HuH-7 (cell line): ENCODE data around the gene DUSP2.
A peak's percentile ranks its signal among the peaks of the same experiment; 100 is the strongest.

Source experiments
- DNase-seq: peaks from one replicate; pipeline ENCODE4 v3.0.0; 2011; ENCODE audit warnings: low spot score

The DUSP2 gene

GRCh38 chr2:96131152-96131812 is 14.0 kb downstream of the DUSP2 start:
- DNase-seq: no peak

- DNase-seq: no peak
Observed at GRCh38 chr2:96130483-96130882, 14.8 kb downstream of the DUSP2 start.

GRCh38 chr2:96129528-96130120 is 15.6 kb downstream of the DUSP2 start:
- DNase-seq: no peak

DNA sequence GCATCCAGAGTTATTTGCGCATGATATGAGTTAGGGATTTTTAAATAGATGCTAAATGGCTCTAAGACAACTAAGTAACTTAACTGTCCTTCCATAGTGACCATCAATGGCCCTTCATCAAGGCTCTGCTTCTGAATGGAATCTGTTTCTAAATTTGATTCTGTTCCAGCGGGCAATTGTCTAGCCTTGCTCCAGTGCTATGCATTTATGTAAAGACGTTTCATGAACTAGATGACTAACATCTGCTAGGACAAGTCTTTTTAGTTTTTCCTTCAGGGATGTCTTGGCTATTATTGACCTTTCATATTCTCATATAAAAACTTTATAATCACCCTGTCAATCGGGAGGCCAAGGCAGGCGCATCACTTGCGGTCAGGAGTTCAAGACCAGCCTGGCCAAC is 16.8 kb downstream of the DUSP2 start:
- no peak for DNase-seq

DNA sequence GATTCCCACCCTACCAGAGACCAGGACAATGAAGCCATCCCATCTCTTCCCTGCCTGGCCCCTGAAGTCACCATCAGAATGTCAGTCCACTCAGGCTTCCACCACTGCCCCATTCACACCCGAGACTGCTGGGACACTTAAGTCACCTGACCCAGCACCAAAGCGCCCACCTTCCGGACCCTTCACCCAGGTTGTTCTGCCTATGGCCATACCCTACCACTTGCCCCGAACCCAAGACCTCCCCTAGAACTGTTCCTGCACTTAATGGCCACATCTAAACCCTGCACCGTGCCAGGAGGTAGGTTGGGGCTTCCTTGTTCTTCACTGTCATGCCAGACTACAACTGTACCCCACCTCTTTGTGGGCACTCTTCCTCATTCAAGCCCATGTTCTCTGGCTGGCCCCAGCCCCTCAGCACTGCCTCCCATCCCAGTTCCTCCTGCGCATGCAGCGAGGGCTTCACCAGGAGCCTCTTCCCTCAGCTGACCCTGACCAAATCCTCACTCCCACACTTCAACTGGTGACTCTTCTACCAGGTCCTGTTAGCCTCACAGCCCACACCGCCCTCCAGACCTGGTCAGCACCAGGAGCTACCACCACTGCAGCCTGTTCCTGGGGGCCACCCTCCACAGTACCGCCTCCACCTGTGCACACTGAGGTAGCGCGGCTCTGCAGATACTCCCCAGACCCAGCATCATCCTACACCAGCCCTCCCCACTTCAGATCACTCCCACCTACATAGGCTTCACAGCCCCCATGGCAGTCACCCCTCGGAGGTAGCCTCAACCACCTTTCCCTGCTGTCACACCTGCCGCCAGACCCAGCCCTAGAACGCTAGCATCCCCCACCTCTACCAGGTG is 20.6 kb downstream of the DUSP2 start:
- no peak for DNase-seq

DNA sequence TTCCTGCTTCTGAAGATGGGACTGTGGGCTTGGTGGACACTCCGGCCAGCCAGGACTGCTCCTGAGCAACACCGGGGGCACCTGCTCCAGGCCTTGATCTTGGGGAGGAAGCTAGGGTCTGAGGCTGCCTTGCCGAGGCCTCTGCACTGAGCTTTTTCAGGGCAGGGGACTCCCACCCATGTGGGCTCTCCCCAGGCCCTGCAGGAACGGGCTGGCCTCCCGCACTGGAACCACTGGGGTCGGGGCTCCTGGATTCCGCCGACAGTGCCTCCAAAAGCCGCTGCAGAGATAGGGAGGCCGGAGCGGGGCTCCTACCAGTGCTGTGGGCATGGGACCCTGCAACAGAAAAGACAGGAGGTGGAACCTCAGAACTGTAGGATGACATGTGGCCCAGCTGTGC is 21.3 kb downstream of the DUSP2 start:
- no peak for DNase-seq

- DNase-seq: no peak
Observed at GRCh38 chr2:96123290-96123689, 21.9 kb downstream of the DUSP2 start.

- DNase-seq: no peak
Observed at GRCh38 chr2:96122391-96122790, 22.8 kb downstream of the DUSP2 start.

- DNase-seq: no peak
Observed at GRCh38 chr2:96121414-96121813, 23.8 kb downstream of the DUSP2 start.

GRCh38 chr2:96120991-96121390 is 24.2 kb downstream of the DUSP2 start:
- DNase-seq: no peak

DNA sequence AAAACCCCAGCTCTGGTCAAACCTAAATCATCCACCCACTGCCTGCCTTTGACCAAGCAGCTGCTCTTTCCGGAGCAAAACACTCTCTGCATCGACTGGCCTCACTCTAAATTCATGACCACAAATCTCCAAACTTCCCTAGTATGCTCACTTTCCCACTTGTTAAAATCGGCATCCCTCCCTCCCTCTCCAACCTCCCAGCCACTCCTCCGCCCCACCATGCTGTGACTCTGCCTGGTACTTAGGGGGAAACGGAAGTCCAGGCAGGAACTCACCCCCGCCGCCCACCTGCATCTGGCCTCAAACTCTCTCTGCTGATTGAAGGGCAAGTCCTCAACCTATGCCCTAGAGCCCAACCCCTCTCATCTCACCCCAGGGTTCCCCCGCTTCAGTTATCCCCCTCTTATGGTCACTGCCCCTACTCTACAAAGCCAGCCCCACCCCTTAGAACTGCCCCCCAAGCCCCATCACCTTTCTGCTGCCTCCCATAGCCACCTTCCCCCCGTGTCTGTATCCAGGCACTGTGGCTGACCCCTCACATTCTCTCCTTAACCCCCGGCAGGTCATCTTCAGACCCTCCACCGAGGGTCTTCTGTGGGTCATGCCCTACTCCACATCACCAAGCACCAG is 25.0 kb downstream of the DUSP2 start:
- DNase-seq: no peak

DNA sequence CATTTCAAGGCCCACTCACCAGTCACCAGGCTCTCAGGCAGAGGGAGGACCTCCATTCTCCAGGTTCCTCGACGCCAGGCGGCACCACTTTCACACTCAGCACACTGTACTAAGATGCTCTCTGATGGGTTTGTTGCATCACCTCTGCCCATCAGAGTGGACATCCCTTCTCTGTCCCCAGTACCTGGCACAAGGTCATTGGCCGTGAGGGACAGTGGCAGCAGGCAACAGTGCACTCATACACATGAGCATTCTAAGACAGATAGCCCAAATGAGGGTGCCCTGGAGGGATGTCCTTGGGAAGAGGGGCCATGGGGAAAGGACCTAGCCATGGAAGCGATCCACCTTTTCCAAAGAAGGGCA is 25.9 kb downstream of the DUSP2 start:
- no peak for DNase-seq

GRCh38 chr2:96118698-96119388 is 26.4 kb downstream of the DUSP2 start:
- no peak for DNase-seq

DNA sequence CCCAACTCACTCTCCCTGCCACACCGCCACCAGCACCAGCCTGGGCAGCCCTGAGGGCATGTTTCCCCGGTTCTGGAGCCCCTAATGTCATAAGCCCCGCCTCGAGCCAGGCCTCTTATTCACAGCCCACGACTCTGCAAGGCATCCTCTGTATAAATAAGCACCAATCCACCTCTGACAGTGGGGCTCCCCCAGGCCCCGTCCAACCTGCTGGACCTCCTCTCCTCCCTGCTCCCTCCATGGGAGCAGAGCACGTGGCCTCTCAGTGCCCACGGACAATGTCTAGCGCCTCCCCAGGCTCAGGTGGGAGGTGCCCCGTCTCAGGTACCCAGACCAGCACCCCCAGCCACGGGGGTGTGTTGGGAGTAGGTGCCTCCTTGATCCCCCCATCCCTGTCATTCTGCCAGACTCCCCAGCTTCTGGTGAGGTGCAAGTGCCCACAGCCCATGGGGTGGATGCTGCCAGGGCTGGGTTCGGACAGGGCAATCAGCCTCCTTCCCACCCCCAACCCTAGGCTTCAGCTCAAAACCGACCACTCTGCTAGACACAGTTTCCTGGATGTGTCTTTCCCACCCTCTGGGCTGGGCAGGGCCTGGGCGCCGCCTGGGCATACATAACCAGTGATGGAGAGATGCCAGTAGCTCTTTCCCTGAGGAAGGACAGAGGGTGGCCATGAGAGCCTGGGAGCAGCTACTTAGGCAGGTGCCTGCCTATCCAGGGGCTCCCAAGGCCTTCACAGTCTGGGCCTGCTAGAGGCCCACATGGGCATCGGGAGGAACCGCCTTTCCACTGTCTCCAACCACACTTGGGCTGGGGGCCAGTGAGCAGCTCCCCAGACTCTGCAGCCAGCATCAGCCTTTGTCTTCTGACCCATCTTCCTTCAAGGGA is 27.3 kb downstream of the DUSP2 start:
- DNase-seq: no peak

DNA sequence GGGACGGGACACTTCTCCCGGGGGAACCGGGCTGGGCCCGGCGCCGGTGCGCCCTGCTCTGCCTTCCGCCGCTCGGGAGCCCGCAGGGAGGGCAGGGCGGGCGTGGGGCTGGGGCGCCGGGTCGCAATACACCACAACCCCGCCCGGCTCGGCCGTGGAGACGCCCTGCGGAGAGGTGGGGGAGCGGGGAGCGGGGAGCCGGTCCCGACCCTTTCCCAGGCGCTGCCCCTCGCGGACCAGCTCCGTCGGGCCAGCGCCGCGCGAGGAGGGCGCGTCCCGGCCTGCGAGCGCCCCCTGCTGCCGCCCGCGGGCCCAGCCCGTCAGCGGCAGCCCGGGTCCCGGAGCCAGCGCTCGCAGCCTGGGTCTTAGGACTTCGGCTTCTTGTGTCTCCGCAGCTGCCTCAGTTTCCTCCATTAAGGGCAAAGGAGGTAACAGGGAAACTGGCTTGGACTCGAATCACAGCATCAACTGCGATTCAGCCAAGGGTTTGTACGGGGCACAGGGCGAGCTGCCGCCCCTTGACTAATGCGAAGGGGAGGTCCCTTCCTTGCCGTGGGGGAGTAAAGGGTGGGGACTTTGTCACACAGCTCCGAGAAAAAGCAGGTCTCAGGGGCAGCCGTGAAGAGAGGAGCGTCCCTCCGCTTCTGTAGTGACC is 28.2 kb downstream of the DUSP2 start:
- peak; percentile 94 for DNase-seq

DNA sequence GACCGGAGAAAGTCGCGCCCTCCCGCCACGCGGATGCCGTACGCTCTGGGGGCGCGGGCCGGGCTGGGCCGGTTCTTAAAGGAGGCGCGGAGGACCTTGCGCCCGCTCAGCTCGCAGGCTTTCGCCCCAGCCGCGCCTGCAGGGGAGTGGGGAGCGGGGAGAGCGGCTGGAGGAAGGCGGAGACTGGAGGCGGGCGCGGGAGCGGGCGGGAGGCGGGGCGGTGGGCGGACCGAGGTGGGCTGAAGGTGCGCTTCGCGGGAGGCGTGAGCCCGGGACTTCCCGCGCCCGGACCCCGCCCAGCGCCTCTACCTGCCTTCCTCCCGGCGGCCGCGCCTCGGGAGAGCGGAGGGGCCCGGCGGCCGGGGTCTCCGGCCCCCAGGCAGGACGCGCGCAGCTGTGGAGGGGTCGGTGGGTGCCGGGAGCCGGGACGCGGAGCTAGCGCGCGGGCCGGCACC is 28.8 kb downstream of the DUSP2 start, which contains the start of gene ADRA2B:
ADRA2B (minus strand) TSS at position 148 of the 455 bp plus-strand sequence. CDS start 422 bp downstream, outside the sequence.
- peak; percentile 85 for DNase-seq

DNA sequence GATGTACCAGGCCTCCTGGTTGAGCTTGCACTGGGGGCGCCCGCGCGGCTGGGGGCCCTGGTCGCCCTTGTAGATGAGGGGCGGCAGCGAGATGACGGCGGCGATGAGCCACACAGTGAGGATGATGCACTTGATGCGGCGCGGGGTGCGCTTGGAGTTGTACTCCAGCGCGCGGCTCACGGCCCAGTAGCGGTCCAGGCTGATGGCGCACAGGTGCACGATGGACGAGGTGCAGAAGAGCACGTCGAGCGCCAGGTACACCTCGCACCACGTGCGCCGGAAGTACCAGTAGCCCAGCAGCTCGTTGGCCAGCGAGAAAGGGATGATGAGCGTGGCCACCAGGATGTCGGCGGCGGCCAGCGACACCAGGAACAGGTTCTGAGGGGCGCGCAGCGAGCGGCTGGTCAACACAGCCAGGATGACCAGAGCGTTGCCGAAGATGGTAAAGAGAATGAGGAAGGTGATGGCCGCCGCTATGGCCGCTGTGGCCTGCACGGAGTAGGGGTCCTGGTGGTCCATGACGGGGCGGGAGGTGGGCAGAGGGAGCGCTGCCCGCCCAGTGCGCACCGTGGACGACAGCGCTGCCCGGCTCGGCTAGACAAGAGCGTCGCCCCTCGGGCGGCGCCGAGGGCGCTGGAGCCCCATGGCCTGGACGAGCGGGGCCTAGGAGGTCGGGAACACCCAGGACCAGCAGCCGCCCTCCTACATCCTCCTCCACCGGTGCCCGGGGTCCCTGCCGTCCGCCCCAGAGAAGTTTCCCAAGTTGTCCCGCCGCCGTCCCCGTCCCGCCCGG is 29.4 kb downstream of the DUSP2 start:
- no peak for DNase-seq

GRCh38 chr2:96114903-96115581 is 30.2 kb downstream of the DUSP2 start:
- no peak for DNase-seq

DNA sequence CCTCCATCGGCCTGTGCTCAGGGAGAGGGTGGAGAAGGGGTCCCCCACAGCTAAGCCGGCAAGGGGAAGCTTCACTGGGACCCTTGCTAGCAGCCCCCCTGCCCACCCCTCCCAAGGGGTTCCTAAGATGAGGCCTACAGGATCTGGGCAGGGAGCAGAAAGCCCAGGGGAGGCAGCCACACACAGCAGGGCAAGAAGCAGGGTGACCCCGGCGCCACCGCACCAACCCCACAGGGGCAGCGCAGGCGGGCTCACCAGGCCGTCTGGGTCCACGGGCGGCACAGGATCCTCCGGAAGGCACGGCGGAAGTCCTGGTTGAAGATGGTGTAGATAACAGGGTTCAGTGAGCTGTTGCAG is 30.7 kb downstream of the DUSP2 start:
- DNase-seq: no peak
